Body of pancreas (tissue), 4 donors: ENCODE results near the gene MAPK8IP2. TPM values are rescaled to one million over a fixed set of nuclear protein-coding genes. Genes with fewer than 3 reads are reported as not detected.
"Not testable (repeated sequence)": the region's sequence is repeated elsewhere in the genome, so short reads cannot be mapped to it uniquely, and the experiment has no call there.

Experiments used
- ATAC-seq: fragments of 150-250 bp; one replicate; pipeline ENCODE4 v1.9.1; 2016
- DNase-seq, 4 donors: peaks; one replicate each; pipeline ENCODE4 v3.0.0-alpha.2; 2019
- H3K27ac ChIP-seq, 4 donors: fragments of 200-600 bp; sonication (generic); 1 replicate in 3 of 4; 2 replicates in 1 of 4; pipeline versions ENCODE4 v1.5.1 to v1.6.1; 2016 to 2019; ENCODE audit warnings: mild to moderate bottlenecking in 1 of 4, mixed read lengths in 1 of 4, moderate library complexity in 1 of 4
- H3K27me3 ChIP-seq, 2 donors: fragments of 200-600 bp; sonication (generic); one replicate each; pipeline ENCODE4 v1.6.0; 2016; ENCODE audit warnings: mild to moderate bottlenecking in 1 of 2
- H3K36me3 ChIP-seq, 2 donors: fragments of 200-600 bp; sonication (generic); replicated peaks in 1 of 2; 2 replicates each; pipeline ENCODE4 v1.5.1; 2016; ENCODE audit warnings: low read depth in 2 of 2; ENCODE audit not compliant: insufficient read depth in 1 of 2
- H3K4me1 ChIP-seq: fragments of 200-600 bp; sonication (generic); one replicate; pipeline ENCODE4 v1.6.0; 2016
- H3K4me3 ChIP-seq, 2 donors: fragments of 200-600 bp; sonication (generic); 1 replicate in 1 of 2; 2 replicates in 1 of 2; pipeline ENCODE4 v1.5.1; 2016 to 2019
- H3K9me3 ChIP-seq, 3 donors: fragments of 200-600 bp; sonication (generic); 1 replicate in 2 of 3; 2 replicates in 1 of 3; pipeline ENCODE4 v1.5.1; 2016
- POLR2A ChIP-seq, 3 donors: fragments of 450-650 bp; IDR thresholded peaks; one replicate each; pipeline ENCODE4 v1.6.1; 2016; ENCODE audit warnings: antibody characterized with exemption in 3 of 3, mild to moderate bottlenecking in 2 of 3
- WGBS, 2 donors: methylation state at CpG; one replicate each; pipeline ENCODE4 v1.1.5; 2017; 5-methylcytosine and 5-hydroxymethylcytosine counted together
- intact Hi-C: fragments of 100-400 bp; cut with DNase I; formaldehyde crosslinking; loops from one replicate; pipeline ENCODE4 v1.15.1; 2023
- total RNA-seq, 2 donors: library from RNA; depleted of rRNA; stranded (reverse); fragments of >200 nt; gene quantifications; one replicate each; pipeline ENCODE4 v1.1.0, GENCODE V29; 2016
- TF ChIP-seq, protein P1 (sequence below), 7 experiments: fragments of 450-650 bp in 4 of 7; fragments of 200-600 bp in 3 of 7; sonication (generic) in 3 of 7; IDR thresholded peaks; one replicate each; pipeline ENCODE4 v1.5.1; 2016 to 2019; ENCODE audit warnings: antibody characterized with exemption in 7 of 7

The MAPK8IP2 gene
- total RNA-seq, 2 donors from 2014 or later, result 2.9 to 3.6 TPM

DNA sequence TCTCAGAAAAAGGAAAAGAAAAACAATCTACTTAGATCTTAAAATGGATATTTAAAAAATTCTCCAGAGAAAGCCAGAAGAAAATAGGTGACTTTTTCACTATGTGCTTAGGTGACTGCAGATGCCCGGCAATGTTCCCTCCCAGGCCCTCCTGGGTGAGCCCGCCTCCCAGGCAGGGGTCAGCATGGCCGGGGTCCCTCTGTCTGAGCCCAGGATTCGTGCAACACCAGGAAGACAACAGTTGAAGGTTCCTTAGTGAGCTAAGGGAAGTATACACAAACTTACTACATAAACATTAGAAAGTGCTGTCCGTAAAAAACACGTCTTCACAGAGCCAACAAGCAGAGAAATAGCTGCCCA is 11.6 kb downstream of the MAPK8IP2 start:
- intact Hi-C loops, result no loop called here
- DNase-seq (no peak), ATAC-seq (no peak)
- Histone ChIP-seq H3K4me3 (no peak overlapping the region), H3K9me3 (no peaks in the 10 kb centered on the region), H3K27ac (no peak overlapping the region), H3K36me3 (no peaks in the 10 kb centered on the region), H3K27me3 (no peaks in the 10 kb centered on the region), H3K4me1 (peaks cover 9% of the 10 kb centered on the region)
- TF ChIP-seq POLR2A (IDR thresholded peaks at IDR 0.05), result no peak
- TF ChIP-seq, protein P1, sequence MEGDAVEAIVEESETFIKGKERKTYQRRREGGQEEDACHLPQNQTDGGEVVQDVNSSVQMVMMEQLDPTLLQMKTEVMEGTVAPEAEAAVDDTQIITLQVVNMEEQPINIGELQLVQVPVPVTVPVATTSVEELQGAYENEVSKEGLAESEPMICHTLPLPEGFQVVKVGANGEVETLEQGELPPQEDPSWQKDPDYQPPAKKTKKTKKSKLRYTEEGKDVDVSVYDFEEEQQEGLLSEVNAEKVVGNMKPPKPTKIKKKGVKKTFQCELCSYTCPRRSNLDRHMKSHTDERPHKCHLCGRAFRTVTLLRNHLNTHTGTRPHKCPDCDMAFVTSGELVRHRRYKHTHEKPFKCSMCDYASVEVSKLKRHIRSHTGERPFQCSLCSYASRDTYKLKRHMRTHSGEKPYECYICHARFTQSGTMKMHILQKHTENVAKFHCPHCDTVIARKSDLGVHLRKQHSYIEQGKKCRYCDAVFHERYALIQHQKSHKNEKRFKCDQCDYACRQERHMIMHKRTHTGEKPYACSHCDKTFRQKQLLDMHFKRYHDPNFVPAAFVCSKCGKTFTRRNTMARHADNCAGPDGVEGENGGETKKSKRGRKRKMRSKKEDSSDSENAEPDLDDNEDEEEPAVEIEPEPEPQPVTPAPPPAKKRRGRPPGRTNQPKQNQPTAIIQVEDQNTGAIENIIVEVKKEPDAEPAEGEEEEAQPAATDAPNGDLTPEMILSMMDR (IDR thresholded peaks at IDR 0.05), result no peak
- 48 to 71% methylated on average over 6 of the region's 6 CpGs for WGBS, 2 donors

DNA sequence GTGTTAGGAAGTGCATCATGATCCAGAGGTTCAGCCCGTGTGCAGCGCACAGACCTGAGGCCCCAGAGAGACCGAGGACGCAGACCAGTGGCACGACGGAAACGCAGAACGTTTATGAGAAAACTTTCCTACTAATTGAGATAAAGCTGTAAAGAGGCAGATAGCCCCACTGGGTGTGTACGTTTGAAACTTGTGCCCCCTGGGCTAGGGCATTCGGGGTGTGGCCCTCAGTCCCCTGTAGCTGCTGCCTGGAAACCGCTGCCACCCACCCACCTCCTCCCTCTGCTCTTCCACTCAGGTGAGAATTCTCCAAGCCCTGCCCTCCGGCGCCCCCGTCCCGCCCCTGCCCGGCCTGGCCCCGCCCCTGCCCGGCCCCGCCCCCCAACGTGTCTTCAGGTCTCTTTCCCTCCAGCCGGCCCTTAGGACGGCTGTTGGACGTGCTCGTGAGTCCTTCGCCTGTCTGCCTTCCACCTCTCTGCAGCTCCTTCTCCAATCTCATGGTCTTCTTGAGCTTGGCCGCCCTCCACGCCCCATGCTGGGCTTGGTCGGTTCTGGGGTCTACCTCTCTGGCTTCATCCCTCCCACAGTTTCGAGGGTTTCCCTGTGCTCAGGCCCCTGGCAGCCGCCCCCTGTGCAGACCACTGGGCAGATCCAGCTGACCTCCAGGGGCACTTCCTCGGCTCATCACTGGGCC is 12.1 kb downstream of the MAPK8IP2 start:
- intact Hi-C loops, result no loop called here
- H3K9me3 ChIP-seq, result no peaks in the 10 kb centered on the region
- H3K36me3 ChIP-seq, result no peaks in the 10 kb centered on the region
- H3K4me1 ChIP-seq, result peaks cover 9% of the 10 kb centered on the region
- no peak overlapping the region for H3K4me3 ChIP-seq
- WGBS, 2 donors, result 43 to 73% methylated on average over 17 to 29 of the region's 31 CpGs
- TF ChIP-seq, protein P1 (IDR thresholded peaks at IDR 0.05), result no peak
- TF ChIP-seq POLR2A (IDR thresholded peaks at IDR 0.05), result no peak
- no peaks in the 10 kb centered on the region for H3K27me3 ChIP-seq
- peak overlapping the region in 2 of 4 donors; percentile 68 to 82 for H3K27ac ChIP-seq
- ATAC-seq, result peak; percentile 57
- DNase-seq, result peak in 1 of 4 donors; percentile 16

DNA sequence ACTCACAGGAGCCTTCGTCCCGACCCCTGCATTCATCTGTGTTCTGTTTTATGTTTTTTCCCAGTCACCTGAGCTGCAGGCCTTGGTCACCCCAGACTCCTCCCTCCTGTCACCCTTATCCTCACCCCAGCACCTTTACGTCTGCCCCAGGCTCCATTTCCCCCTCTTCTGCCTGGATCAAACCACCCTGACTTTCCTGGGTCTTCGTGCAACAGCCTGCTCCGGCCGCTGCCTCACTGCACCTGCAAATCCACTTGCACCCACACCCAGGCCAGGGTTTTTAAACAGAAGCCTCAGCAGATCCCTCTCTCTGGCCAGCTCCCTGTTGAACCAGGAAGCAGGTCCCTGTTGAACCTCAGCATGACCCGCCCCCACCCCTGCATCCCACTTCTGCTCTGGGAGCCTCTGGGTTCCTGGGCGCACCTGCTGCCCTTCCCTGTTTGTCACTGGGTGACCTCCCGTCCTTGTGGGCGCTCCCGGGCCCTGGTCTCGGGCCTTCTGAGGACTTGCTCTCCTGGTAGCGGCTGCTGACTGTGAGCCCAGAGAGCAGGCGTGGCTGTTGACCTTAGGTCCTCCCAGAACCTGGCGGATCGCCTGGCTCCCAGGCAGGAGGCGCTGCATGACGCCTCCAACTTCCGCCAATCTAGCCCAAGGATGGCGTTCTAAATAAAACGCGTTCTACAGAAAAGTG is 12.8 kb downstream of the MAPK8IP2 start:
- H3K27ac ChIP-seq, result peak overlapping the region in 3 of 4 donors; percentile 62 to 82 (median 68)

DNA sequence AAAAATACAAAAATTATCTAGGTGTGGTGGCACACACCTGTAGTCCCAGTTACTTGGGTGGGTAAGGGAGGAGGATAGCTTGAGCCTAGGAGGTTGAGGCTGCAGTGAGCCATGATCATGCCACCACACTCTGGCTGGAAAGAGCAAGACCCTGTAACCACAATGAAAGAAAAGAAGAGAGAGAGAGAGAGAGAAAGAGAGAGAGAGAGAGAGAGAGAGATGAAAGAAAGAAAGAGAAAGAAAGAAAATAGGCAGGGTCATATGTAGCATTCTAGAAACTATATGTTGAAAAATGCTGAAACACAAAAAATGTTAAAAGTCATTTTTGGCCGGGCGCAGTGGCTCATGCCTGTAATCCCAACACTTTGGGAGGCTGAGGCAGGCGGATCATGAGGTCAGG is 13.7 kb downstream of the MAPK8IP2 start:
- intact Hi-C loops, H3K9me3 ChIP-seq, H3K4me3 ChIP-seq, H3K36me3 ChIP-seq, DNase-seq, H3K4me1 ChIP-seq, H3K27me3 ChIP-seq, ATAC-seq: not testable (repeated sequence)
- peak overlapping the region in 1 of 4 donors; percentile 82 for H3K27ac ChIP-seq
- WGBS, 2 donors, result 67 to 93% methylated on average over 3 of the region's 3 CpGs

More for the DNA sequence above, 12.8 kb downstream of the MAPK8IP2 start:
- DNase-seq, result peak; percentile 83 to 93 (median 92)
- intact Hi-C loops, result no loop called here
- Histone ChIP-seq H3K36me3 (no peaks in the 10 kb centered on the region), H3K27me3 (no peaks in the 10 kb centered on the region), H3K4me3 (no peak overlapping the region), H3K4me1 (peaks cover 9% of the 10 kb centered on the region), H3K9me3 (no peaks in the 10 kb centered on the region)
- peak; percentile 94 for ATAC-seq
- 39 to 51% methylated on average over 20 to 22 of the region's 22 CpGs for WGBS, 2 donors
- TF ChIP-seq, protein P1 (IDR thresholded peaks at IDR 0.05), result peak in 5 of 7 experiments; percentile 13 to 38 (median 31)
- peak; percentile 24 to 73 (median 66) for TF ChIP-seq POLR2A (IDR thresholded peaks at IDR 0.05)

DNA sequence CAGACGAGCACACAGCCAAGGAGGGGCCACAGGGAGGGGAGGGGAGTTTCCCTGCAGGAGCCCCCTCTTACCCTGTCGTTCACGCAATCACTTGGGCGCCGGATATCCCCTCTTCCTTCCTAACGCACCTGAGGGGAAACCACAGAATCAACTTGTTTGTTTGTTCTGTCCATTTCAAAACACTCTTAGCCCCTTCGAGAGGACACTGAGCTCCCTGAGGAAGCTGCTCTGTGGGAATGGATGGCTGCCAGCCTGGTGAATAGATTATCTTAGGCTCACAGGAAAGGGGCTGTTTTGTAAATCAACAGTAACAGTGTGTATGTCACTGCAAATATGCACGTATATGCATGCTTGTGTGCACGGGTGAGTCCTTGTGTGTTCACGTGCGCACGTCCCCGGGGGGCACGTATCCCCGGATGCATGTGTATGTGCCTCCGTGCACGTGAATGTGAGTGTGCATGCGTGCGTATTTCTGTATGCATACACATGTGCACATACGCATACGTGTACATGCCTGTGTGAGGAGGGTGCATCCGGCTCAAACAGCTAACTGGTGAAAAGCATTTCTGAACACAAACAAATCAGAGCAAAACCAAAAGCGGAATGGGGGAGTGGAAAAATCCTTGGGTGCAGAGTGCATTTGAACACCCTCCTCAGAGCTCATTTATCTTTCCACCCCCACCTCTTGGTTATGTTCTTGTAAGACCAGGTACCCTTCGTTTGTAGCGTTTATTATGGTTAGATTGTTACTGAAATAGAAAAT is 20.2 kb downstream of the MAPK8IP2 start:
- TF ChIP-seq POLR2A (IDR thresholded peaks at IDR 0.05), result no peak
- TF ChIP-seq, protein P1 (IDR thresholded peaks at IDR 0.05), result peak in 1 of 7 experiments; percentile 74
- no peaks in the 10 kb centered on the region for H3K27me3 ChIP-seq
- 10 to 12% methylated on average over 24 to 25 of the region's 25 CpGs for WGBS, 2 donors
- no peak for ATAC-seq
- peak in 2 of 4 donors; percentile 20 to 22 for DNase-seq
- H3K4me1 ChIP-seq, result peaks cover 37% of the 10 kb centered on the region
- no peaks in the 10 kb centered on the region for H3K9me3 ChIP-seq
- intact Hi-C loops, result no loop called here
- no peak overlapping the region for H3K4me3 ChIP-seq
- peak overlapping the region in 1 of 4 donors; percentile 91 for H3K27ac ChIP-seq
- no peaks in the 10 kb centered on the region for H3K36me3 ChIP-seq
